ENCODE measurements around the gene SYNPO.

GRCh38 chr5:150604894-150605440 is 35.5 kb upstream of the SYNPO start:
- TF ChIP-seq EZH2 (optimal IDR thresholded peaks at IDR 0.05; ENCODE audit: low read depth, low read length), result no peak
- no peak for TF ChIP-seq CTCF (IDR thresholded peaks at IDR 0.05; ENCODE audit: low read length)
